Measurements from ENCODE around the gene CATSPER3.

CATSPER3 gene

GRCh38 chr5:135009736-135010501, 42.2 kb downstream of the CATSPER3 start:
- in situ Hi-C loops (cut with MboI; ENCODE audit: low sequenced_read_pairs), result no loop called here

DNA sequence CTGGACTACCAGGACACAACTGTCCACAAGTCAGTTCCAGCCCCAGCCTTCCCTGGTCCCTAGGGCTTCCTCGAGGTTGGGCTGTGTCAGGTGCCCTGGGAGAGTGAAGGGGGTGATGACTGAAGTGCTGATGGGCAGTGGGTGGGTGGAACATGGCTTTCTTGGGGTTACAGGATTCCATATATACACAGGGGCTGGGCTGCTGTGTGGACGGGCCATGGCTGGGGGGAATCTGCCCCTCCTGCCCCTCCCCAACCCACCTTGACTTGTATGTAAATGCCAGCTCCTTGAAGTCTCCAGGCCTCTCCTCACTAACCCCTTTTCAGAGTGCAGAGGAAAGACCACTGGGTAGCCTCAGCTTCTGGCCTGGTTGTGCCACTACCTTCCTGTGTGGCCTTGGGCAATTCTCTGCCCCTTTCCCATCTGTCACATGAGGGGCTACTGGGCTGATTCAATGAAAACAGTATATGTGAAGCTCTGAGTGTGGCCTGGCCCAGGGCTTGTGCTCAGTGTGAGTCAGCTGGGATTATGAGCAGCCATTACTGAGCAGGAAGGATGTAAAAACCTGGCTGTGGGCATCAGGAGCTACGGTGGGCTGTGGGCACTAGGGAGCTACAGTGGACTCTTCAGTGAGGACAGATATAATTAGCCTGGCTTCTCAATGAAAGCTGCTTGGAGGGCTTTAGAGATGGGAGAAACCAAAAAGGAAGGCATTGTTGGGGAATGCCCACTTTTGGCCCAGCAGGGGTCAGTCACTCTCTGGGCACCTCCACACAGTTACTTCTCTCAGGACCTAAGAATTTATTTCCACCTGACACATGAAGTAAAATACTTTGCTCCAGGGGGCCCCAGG, 43.0 kb downstream of the CATSPER3 start:
- in situ Hi-C loops (cut with MboI; ENCODE audit: low sequenced_read_pairs), result no loop called here

GRCh38 chr5:135011355-135012032, 43.8 kb downstream of the CATSPER3 start:
- in situ Hi-C loops (cut with MboI; ENCODE audit: low sequenced_read_pairs), result no loop called here

DNA sequence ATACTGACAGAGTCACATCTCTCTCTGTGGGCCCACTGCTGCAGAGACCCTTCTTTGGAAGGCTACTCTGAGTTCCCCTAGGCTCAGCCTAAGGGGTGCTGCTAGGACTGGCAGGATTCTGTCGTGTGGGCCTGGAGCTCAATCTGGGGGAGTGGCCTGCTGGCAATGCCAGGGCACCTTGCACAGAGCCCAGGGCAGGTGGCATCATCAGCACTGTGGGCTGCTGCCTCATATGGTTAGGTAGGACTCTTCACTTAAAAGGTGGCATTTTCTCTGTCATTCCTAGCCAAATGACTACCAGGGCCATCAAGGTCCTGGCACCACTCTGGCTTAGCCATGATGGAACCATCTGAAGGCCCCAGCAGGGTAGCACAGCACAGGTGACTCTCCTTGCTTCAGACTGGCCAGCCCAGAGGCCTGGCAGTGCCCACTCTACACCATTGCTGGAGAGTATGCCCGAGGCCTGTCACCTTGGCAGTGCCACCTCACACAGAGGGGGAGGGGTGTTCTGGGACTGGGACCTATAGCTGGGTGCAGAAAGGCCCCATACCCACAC, 44.4 kb downstream of the CATSPER3 start:
- in situ Hi-C loops (cut with MboI; ENCODE audit: low sequenced_read_pairs), result no loop called here

GRCh38 chr5:135012951-135013391, 45.3 kb downstream of the CATSPER3 start:
- in situ Hi-C loops (cut with MboI; ENCODE audit: low sequenced_read_pairs), result no loop called here

DNA sequence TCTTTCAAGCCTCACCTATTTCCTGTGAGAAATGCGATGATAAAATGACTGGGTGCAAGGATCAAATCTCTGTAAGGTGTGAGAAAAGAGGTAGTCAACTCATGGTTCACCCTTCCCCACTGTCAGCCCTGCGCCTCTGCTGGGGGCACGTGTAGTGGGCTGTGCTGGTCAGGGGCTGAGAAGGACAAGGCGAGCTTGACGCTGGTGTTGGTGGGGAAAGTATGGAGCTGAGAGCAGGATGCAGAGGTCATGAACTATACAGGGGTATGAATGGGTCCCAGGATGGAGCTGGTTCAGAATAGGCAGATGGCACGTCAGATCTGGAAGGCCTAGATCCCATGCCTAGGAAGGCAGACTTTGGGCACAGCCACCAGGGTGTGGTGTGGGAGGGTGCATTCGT, 45.7 kb downstream of the CATSPER3 start:
- in situ Hi-C loops (cut with MboI; ENCODE audit: low sequenced_read_pairs), result no loop called here

GRCh38 chr5:135013947-135014570, 46.4 kb downstream of the CATSPER3 start:
- in situ Hi-C loops (cut with MboI; ENCODE audit: low sequenced_read_pairs), result no loop called here

DNA sequence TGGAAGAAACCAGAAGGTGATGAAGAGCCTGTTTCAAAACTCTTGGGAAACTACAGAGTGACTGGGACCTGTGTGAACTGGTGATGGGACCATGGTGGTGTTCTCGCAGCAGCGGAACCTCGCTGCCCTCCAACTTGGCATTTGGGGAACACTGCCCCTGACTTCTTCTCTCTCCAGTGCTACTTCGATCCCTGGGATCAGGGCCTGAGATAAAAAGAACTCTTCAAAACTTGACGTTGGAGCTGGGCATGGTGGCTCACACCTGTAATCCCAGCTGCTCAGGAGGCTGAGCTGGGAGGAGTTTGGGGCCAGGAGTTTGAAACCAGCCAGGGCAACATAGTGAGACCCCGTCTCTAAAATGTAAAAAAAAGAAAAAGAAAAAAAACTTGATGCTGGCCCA, 48.2 kb downstream of the CATSPER3 start:
- in situ Hi-C loops (cut with MboI; ENCODE audit: low sequenced_read_pairs), result no loop called here

DNA sequence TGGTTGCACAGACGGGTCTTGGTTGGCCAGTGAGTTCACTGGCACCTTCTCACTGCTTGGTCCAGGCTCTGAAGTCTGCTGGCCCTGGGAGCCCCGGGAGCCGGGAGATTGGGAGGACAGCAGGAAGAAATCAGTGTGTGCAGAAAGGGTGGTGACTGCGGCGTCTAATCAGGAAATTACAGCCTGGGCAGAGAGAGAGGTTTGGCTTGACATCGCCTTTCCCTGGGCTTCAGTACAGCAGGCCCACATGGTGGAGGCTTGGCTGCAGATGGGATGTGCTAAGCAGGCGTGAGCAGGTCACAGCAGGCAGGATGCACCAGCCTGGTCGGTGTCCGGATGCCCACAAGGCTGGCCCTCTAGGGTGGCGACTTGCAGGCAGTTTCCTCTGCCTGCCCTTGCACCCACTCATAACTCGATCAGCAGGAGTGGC, 49.2 kb downstream of the CATSPER3 start:
- in situ Hi-C loops (cut with MboI; ENCODE audit: low sequenced_read_pairs), result no loop called here

DNA sequence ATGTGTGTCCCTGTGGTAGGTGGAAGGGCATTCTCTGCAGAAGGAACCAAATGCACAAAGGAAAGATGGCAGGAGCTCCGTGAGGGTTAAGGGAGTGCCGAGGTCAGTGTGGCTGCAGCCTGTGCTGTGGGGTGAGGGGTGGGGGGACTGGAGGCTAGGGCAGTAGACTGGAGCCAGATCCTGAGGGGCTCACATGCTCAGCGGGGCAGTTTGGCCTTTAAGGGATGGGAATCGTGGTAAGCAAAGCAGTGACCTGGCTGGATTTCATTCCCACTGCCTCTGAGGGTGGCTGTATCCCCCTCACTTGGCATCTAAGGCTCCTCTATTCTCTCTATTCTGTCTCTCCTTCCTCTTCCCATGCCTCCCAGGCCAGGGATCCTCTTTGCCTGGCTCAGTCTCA, 50.8 kb downstream of the CATSPER3 start:
- in situ Hi-C loops (cut with MboI; ENCODE audit: low sequenced_read_pairs), result no loop called here

DNA sequence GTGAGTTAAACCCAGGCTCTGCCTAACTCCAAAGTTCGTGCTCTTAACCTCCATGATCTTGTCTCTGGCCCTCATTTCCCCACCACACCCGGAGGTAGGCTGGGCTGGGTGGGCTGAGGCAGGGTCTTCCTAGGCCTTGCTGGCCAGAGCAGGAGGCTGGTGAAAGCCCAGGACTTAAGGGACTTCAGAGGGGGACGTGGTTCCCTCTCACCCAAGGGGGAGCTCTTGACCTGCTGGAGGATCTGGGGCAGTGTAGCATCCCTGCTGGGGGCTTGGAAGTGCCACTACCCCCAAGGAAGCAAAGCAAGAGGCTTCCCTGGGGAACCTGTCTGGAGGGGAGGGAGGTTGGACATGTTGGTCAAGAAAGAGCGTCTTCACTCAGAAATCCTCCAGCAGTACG, 51.6 kb downstream of the CATSPER3 start:
- in situ Hi-C loops (cut with MboI; ENCODE audit: low sequenced_read_pairs), result no loop called here

- in situ Hi-C loops (cut with MboI; ENCODE audit: low sequenced_read_pairs), result no loop called here
These were observed 52.6 kb downstream of the CATSPER3 start for GRCh38 chr5:135020111-135020895.

GRCh38 chr5:135024956-135025729, 57.4 kb downstream of the CATSPER3 start:
- in situ Hi-C loops (cut with MboI; ENCODE audit: low sequenced_read_pairs), result no loop called here

DNA sequence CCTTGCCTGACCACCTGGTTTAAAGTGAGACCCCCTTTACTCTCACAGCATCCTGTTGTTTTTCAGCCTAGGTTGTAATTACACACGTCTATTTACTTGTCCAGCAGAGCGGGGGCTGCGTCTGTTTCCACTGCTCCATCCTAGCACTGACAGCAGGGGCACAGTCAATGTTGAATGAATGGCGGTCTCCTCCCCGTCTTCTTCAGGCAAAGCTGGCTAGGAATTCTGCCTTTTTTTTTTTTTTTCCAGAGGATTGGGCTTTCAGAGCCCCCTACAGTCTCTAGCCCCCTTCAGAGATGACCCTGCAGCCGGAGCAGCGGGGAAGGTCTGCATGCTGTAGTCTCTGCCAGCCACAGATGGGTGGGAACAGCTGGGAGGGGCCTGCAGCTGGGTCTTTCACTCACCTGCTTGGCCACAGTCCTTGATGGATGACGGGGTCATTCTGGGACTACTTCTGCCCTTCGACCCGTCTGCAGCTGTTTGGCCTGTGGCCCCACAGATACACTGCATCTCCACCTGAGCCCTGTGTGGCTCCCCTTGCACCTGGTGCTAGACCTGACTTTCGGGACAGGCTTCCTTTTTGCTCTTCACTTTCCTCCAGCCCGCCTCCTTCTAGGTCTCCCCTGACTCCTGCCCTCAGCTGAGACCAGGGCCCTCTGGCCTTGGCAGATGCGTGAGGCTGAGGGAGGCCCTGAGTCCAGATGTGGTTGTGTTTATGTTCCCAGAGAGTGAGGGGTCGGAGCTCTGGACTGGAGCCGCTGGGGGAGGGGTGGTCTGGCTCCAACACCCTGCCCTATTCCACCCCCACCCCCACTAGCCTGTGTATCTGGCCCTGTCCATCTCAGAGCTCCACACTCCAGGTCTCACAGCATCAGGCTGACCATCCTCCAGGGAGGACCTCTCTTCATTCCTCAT, 58.3 kb downstream of the CATSPER3 start:
- in situ Hi-C loops (cut with MboI; ENCODE audit: low sequenced_read_pairs), result no loop called here

DNA sequence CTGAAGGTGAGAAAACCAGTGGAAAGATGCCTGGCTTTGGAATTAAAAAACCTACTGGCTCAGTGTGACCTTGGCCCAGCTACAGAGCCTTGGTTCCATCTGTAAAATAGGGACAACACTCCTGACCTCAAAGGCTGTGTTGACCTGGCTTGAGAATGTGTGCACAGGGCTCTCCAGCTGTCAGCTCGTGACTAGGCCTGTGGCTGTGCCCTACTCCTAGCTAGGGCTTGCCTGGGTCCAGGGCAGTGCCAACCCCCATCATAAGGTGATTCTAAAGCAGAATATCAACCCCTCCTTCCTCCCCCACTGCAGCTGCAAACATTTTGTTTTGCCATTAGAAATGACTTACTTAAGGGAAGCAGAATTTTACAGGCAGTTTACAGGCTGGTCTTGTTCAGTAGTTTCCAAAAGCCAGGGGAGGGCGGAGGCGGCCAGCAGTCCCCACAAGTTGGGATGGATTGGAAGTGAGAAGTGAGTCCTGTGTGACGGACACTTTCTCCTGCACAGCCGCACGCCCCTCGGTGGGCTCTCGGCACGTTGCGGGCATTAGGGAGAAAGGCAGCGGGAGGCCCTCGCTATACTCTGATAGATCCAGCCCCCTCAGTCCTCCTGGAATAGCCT, 59.0 kb downstream of the CATSPER3 start:
- in situ Hi-C loops (cut with MboI; ENCODE audit: low sequenced_read_pairs), result no loop called here

DNA sequence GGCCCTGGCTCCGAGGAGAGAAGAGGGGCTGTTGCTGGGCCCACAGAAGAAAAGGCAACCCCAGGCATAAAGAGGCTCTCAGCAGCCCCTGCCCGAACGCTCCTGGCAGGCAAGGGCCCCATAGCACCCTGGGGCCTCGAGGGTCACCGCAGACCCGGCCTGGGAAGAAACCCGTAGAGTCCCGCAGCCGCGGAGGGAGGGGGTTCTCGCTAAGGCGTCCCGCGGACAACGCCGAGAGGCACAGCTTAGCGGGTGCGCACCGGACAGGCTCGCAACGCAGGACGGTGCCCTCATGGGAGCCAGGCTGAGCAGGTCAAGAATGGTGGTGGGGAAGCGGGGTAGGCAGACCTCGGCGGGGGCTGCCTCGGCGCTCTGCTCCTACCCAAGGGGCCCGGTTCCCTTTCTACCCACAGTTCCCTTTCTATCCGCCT, 59.6 kb downstream of the CATSPER3 start:
- in situ Hi-C loops (cut with MboI; ENCODE audit: low sequenced_read_pairs), result no loop called here

- in situ Hi-C loops (cut with MboI; ENCODE audit: low sequenced_read_pairs), result no loop called here
These were observed 60.2 kb downstream of the CATSPER3 start for GRCh38 chr5:135027697-135028615.

All from HL-60/S4 treated with phorbol 12-myristate 13-acetate at 8.2 ng/mL for 4 days and 3 days (cell line).